ENCODE results near the gene TTC7B. TPM values are rescaled to one million over a fixed set of nuclear protein-coding genes. Genes with fewer than 3 reads are reported as not detected.

The TTC7B gene
- total RNA-seq, 1 experiment from 2014 or later = 70.6 TPM

DNA sequence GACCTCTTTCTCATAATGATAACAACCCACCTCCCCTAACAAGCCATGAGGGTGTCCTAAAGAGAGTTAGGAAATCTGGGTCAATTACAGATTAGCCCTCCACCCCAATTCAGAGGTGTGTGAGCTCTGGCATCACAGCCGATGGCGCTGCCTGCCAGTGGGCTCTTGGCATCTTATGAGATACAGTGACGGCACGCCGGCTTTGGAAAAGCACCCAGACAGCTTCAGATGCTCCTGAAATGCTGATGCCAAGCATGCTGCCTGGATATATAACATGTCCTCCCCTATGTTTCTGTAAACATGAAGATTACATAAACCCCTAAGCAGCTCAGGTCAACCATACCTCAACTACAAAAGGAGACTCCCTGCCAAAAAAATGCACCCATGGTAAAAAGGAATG lies 152.6 kb downstream of the TTC7B start:
- ATAC-seq (no peak), DNase-seq (ENCODE audit: low read depth, low spot score) (no peak)
- Histone ChIP-seq H3K4me2 (ENCODE audit: low read length) (no peak overlapping the region), H4K20me1 (ENCODE audit: insufficient read depth) (no peaks in the 10 kb centered on the region), H3K27ac (ENCODE audit: low read depth, low read length) (no peak overlapping the region), H2AFZ (ENCODE audit: low read depth, low read length, poor library complexity, severe bottlenecking) (no peak overlapping the region), H3K36me3 (ENCODE audit: control insufficient read depth in 1 of 2, insufficient read depth in 2 of 2, low read length in 2 of 2) (no peaks in the 10 kb centered on the region), H3K9me3 (ENCODE audit: control insufficient read depth in 1 of 2, insufficient read depth in 1 of 2, low read depth in 1 of 2, low read length in 2 of 2) (no peaks in the 10 kb centered on the region), H3K27me3 (ENCODE audit: insufficient read depth, low read length) (no peaks in the 10 kb centered on the region), H3K9ac (ENCODE audit: low read length) (no peak overlapping the region), H3K4me3 (replicated peaks in 1 of 2; ENCODE audit: low read depth in 1 of 2, low read length in 2 of 2) (no peak overlapping the region), H3K4me1 (ENCODE audit: control insufficient read depth in 1 of 2, insufficient read depth in 2 of 2, low read length in 2 of 2) (no peaks in the 10 kb centered on the region), H3K79me2 (ENCODE audit: insufficient read depth, low read length) (no peaks in the 10 kb centered on the region), H3K9me2 (ENCODE audit: insufficient read depth) (no peaks in the 10 kb centered on the region)
- RAD21 ChIA-PET (ENCODE audit: low non-redundant PET in 1 of 2, low total read pairs in 2 of 2, uncharacterized antibody in 2 of 2, unreplicated experiment in 2 of 2) = no interaction called here
- CTCF ChIA-PET = no interaction called here
- TF ChIP-seq, protein P1, sequence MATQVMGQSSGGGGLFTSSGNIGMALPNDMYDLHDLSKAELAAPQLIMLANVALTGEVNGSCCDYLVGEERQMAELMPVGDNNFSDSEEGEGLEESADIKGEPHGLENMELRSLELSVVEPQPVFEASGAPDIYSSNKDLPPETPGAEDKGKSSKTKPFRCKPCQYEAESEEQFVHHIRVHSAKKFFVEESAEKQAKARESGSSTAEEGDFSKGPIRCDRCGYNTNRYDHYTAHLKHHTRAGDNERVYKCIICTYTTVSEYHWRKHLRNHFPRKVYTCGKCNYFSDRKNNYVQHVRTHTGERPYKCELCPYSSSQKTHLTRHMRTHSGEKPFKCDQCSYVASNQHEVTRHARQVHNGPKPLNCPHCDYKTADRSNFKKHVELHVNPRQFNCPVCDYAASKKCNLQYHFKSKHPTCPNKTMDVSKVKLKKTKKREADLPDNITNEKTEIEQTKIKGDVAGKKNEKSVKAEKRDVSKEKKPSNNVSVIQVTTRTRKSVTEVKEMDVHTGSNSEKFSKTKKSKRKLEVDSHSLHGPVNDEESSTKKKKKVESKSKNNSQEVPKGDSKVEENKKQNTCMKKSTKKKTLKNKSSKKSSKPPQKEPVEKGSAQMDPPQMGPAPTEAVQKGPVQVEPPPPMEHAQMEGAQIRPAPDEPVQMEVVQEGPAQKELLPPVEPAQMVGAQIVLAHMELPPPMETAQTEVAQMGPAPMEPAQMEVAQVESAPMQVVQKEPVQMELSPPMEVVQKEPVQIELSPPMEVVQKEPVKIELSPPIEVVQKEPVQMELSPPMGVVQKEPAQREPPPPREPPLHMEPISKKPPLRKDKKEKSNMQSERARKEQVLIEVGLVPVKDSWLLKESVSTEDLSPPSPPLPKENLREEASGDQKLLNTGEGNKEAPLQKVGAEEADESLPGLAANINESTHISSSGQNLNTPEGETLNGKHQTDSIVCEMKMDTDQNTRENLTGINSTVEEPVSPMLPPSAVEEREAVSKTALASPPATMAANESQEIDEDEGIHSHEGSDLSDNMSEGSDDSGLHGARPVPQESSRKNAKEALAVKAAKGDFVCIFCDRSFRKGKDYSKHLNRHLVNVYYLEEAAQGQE (IDR thresholded peaks at IDR 0.05; ENCODE audit: low read depth) = no peak
- TF ChIP-seq ELF1 (IDR thresholded peaks at IDR 0.05; ENCODE audit: borderline replicate concordance, low read depth) = no peak
- TF ChIP-seq ZBTB33 (IDR thresholded peaks at IDR 0.05; ENCODE audit: extremely low read depth, insufficient replicate concordance, low read length) = no peak
- TF ChIP-seq ZFX (IDR thresholded peaks at IDR 0.05) = no peak
- TF ChIP-seq EZH2 (IDR thresholded peaks at IDR 0.05) = no peak
- intact Hi-C loops (cut with micrococcal nuclease) = no loop called here
- no TSS peak for BruUV-seq (replicated peaks)
- POLR2A ChIA-PET = interaction anchor here (1.1 kb wide), 1 partner anchor 17 kb away, joined by 4 read pairs; no protein-coding TSS in a partner anchor
